Type B pancreatic cell (in vitro differentiated cells): Measurements from ENCODE around the gene NLRP1. TPM values are rescaled to one million over a fixed set of nuclear protein-coding genes. Genes with fewer than 3 reads are reported as not detected.

Experiments
- DNase-seq: peaks from one replicate; pipeline ENCODE4 v3.0.0; 2021; ENCODE audit warnings: mixed read lengths; ENCODE audit not compliant: unreplicated experiment; ENCODE audit errors: extremely low spot score
- H3K27ac Mint-ChIP-seq: 2 replicates; pipeline ENCODE4 v1.8.0; 2021; ENCODE audit warnings: mild to moderate bottlenecking, mixed read lengths
- H3K27me3 Mint-ChIP-seq: 2 replicates; pipeline ENCODE4 v1.8.0; 2021; ENCODE audit warnings: mixed read lengths
- H3K36me3 Mint-ChIP-seq: 2 replicates; pipeline ENCODE4 v1.8.0; 2021; ENCODE audit warnings: mixed read lengths
- H3K4me1 Mint-ChIP-seq: one replicate; pipeline ENCODE4 v1.8.0; 2021; ENCODE audit warnings: mixed read lengths; ENCODE audit not compliant: unreplicated experiment
- H3K4me3 Mint-ChIP-seq: 2 replicates; pipeline ENCODE4 v1.8.0; 2021; ENCODE audit warnings: mild to moderate bottlenecking, mixed read lengths
- H3K9me3 Mint-ChIP-seq: 2 replicates; pipeline ENCODE4 v1.8.0; 2021; ENCODE audit warnings: mixed read lengths
- CTCF ChIP-seq: fragments of 200-600 bp; sonication (generic); conservative IDR thresholded peaks from 2 replicates; pipeline ENCODE4 v1.5.0; 2021; ENCODE audit warnings: antibody characterized with exemption, mild to moderate bottlenecking
- total RNA-seq: library from RNA; stranded (reverse); gene quantifications from 2 replicates; pipeline ENCODE4 v1.2.1, GENCODE V29; 2021; ENCODE audit warnings: low replicate concordance

Gene NLRP1
- total RNA-seq, 1 donor from 2014 or later = 111 TPM

GRCh38 chr17:5466295-5466694, 118.0 kb downstream of the NLRP1 start:
- DNase-seq = no peak
- no peak for TF ChIP-seq CTCF
- H3K9me3 Mint-ChIP-seq = no peaks in the 10 kb centered on the region
- peak overlapping the region; percentile 91 for H3K4me3 Mint-ChIP-seq
- H3K36me3 Mint-ChIP-seq = peaks cover 4% of the 10 kb centered on the region
- no peaks in the 10 kb centered on the region for H3K27me3 Mint-ChIP-seq
- H3K27ac Mint-ChIP-seq = no peak overlapping the region
- H3K4me1 Mint-ChIP-seq = peaks cover 24% of the 10 kb centered on the region

GRCh38 chr17:5464717-5465507, 119.4 kb downstream of the NLRP1 start:
- no peak overlapping the region for H3K4me3 Mint-ChIP-seq
- no peaks in the 10 kb centered on the region for H3K27me3 Mint-ChIP-seq
- H3K36me3 Mint-ChIP-seq = peaks cover 8% of the 10 kb centered on the region
- H3K27ac Mint-ChIP-seq = no peak overlapping the region
- peaks cover 24% of the 10 kb centered on the region for H3K4me1 Mint-ChIP-seq
- no peaks in the 10 kb centered on the region for H3K9me3 Mint-ChIP-seq
- no peak for DNase-seq
- TF ChIP-seq CTCF = no peak

Other genes with a start within 250 kb of the NLRP1 start
- gene NUP88, start 164.8 kb downstream of the NLRP1 start, total RNA-seq = 58.8 and 72.4 TPM in 2 replicates
- 65.2 and 70.8 TPM in 2 replicates for gene RPAIN, start 164.3 kb downstream of the NLRP1 start, total RNA-seq
- 143 and 153 TPM in 2 replicates for gene C1QBP, start 145.4 kb downstream of the NLRP1 start, total RNA-seq
- 14.6 and 26.2 TPM in 2 replicates for gene DHX33, start 115.5 kb downstream of the NLRP1 start, total RNA-seq
- gene DERL2, start 98.3 kb downstream of the NLRP1 start, total RNA-seq = 57.3 and 79.4 TPM in 2 replicates
- gene MIS12, start 97.9 kb downstream of the NLRP1 start, total RNA-seq = 21.9 and 28.1 TPM in 2 replicates